Bronchial epithelial cell (primary cell): ENCODE results near the gene SLFN12L. TPM values are rescaled to one million over a fixed set of nuclear protein-coding genes. Genes with fewer than 3 reads are reported as not detected.

Experiments used
- DNase-seq: peaks from one replicate; pipeline ENCODE4 v3.0.0-alpha.2; 2010; ENCODE audit warnings: low read depth
- FAIRE-seq: peaks from 2 replicates; lab custom pipeline; 2011; peaks lifted over from hg19 to GRCh38; lab: Jason Lieb, UNC
- H3K27me3 ChIP-seq: 2 replicates; pipeline ENCODE4 v1.5.1; 2011; ENCODE audit warnings: low read length; ENCODE audit not compliant: control insufficient read depth, insufficient read depth
- H3K36me3 ChIP-seq: 2 replicates; pipeline ENCODE4 v1.5.1; 2011; ENCODE audit warnings: low read length; ENCODE audit not compliant: control insufficient read depth, insufficient read depth
- H3K4me3 ChIP-seq: 2 replicates; pipeline ENCODE4 v1.5.1; 2011; ENCODE audit warnings: mild to moderate bottlenecking, low read depth, low read length, control low read depth
- total RNA-seq: library from RNA; depleted of rRNA; stranded (reverse); fragments of >200 nt; gene quantifications from 2 replicates; pipeline ENCODE4 v1.2.1, GENCODE V29; 2014
- TF ChIP-seq, protein P1 (sequence below): IDR thresholded peaks from 2 replicates; pipeline ENCODE4 v1.5.1; 2011; ENCODE audit warnings: mild to moderate bottlenecking, moderate library complexity, low read length, control low read depth, inconsistent platforms; ENCODE audit not compliant: insufficient read depth, severe bottlenecking

SLFN12L gene
- total RNA-seq, 1 donor from 2014 or later: under 0.01 TPM

DNA sequence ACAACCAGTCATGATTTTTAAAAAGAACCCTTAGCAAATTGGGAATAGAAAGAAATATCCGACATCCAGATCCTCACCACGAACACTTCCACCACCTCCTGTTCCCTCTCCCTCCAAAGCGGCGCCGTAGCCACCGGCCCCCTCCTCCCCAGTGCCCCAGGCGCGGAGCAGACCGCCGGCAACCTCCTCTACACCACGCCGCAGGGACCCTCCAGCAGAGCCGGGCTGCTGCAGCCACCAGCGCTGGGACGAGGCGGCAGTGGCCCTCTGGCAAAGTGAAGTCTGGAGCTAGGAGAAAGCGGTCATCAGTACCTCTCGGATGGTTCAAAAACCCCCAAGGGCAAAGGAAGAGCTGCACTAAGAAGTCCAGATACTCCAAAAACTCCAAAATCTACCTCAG is 47.5 kb downstream of the SLFN12L start:
- FAIRE-seq (no peak), DNase-seq (no peak)
- TF ChIP-seq, protein P1, sequence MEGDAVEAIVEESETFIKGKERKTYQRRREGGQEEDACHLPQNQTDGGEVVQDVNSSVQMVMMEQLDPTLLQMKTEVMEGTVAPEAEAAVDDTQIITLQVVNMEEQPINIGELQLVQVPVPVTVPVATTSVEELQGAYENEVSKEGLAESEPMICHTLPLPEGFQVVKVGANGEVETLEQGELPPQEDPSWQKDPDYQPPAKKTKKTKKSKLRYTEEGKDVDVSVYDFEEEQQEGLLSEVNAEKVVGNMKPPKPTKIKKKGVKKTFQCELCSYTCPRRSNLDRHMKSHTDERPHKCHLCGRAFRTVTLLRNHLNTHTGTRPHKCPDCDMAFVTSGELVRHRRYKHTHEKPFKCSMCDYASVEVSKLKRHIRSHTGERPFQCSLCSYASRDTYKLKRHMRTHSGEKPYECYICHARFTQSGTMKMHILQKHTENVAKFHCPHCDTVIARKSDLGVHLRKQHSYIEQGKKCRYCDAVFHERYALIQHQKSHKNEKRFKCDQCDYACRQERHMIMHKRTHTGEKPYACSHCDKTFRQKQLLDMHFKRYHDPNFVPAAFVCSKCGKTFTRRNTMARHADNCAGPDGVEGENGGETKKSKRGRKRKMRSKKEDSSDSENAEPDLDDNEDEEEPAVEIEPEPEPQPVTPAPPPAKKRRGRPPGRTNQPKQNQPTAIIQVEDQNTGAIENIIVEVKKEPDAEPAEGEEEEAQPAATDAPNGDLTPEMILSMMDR: no peak
- H3K27me3 ChIP-seq: peaks cover 56% of the 10 kb centered on the region
- H3K36me3 ChIP-seq: no peaks in the 10 kb centered on the region
- no peak overlapping the region for H3K4me3 ChIP-seq

DNA sequence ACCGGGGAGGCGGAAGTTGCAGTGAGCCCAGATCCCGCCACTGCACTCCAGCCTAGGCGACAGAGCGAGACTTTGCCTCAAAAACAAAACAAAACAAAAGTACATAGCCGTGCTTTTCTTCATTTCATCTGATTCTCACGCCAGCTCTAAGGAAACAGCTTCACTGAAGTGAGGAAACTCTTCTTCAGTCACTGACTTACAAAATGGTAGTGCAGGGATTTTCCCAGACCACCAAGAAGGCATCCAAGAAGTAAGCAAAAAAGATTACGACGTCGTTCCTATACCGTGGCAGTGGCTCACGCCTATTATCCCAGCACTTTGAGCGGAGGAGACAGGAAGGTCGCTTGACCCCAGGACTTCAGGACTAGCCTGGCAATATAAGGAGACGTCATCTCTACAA is 48.5 kb downstream of the SLFN12L start:
- no peak overlapping the region for H3K4me3 ChIP-seq
- no peaks in the 10 kb centered on the region for H3K36me3 ChIP-seq
- TF ChIP-seq, protein P1: no peak
- no peak for DNase-seq
- H3K27me3 ChIP-seq: peaks cover 50% of the 10 kb centered on the region
- no peak for FAIRE-seq

DNA sequence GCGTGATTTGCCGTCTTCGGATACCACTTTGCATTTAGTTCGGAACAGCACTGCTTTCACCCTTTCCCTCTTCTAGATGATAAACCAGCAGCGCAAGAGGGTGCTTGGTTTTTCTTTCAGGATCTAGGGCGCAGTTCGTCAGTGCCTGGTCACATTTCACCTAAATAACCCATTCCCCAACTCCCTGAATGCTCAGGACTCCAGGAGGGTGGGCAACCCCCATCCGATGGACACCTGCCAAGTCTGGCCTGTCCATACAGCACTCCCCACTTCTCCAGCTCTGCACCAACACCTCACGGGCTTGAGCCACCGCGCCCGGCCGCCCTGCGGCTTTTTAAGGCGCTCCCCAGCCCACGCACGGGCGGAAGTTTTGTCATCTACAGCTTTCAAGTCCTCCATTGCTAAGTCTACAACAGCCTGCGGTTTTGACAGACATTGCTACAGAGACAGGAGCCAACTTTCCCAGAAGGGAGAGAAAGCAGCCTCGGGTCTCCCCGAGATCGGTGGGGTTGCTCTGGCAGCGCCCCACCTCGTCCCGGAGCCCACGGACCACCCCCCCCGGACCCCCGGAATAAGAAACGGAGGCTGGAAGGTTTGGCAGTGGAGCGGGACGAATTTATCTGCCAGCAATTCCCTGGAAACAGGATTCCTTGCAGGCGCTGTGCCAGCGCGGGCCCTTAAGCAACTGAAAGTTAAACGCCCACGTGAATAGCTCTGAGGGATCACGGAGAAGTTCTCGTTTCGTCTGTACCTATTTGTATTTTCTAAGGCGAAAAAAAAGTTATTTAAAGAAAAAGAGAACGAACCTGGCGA is 50.4 kb downstream of the SLFN12L start:
- FAIRE-seq (no peak), DNase-seq (peak; percentile 79)
- H3K36me3 ChIP-seq: no peaks in the 10 kb centered on the region
- peaks cover 43% of the 10 kb centered on the region for H3K27me3 ChIP-seq
- peak overlapping the region; percentile 27 for H3K4me3 ChIP-seq
- TF ChIP-seq, protein P1: no peak

DNA sequence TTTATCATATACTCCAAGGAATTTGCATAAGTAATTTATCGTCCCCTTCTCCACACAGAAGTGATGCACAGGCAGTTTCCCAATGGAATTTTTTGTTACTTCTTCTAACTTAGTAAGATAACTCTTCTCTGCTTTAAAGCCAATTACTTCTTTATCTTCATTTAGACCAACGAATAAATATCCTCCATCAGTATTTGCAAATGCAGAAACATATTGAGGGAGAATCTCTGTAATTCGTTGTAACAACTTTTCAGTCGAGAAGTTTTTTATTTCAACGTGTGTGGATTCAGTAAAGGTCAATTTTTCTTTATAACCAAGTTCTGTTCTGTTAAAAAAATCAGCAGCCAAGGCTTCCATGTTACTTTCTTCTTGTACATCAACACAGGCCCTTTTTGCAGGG is 58.2 kb downstream of the SLFN12L start:
- FAIRE-seq: no peak

DNA sequence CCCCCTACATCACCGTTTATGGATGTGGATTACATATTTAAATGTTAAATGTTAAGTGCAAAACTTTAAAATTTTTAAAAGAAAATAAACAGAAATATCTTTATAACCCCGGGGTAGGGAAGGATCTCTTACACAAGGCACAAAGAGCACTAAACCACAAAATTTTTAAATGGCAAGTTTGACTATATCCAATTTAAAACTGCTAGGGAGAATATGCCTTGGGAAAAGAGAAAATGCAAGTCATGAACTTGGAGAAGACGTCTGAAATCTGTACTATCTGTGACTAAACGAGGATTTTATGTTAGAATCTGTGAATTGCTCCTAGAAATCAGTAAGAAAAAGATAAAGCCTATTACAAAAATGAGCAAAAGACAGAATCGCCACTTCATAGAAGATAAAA is 60.2 kb downstream of the SLFN12L start:
- Histone ChIP-seq H3K4me3 (no peak overlapping the region), H3K36me3 (no peaks in the 10 kb centered on the region), H3K27me3 (peaks cover 4% of the 10 kb centered on the region)
- no peak for DNase-seq
- TF ChIP-seq, protein P1: no peak
- no peak for FAIRE-seq

More for the DNA sequence above, 58.2 kb downstream of the SLFN12L start:
- Histone ChIP-seq H3K27me3 (peaks cover 7% of the 10 kb centered on the region), H3K4me3 (no peak overlapping the region), H3K36me3 (no peaks in the 10 kb centered on the region)
- no peak for DNase-seq
- TF ChIP-seq, protein P1: no peak

DNA sequence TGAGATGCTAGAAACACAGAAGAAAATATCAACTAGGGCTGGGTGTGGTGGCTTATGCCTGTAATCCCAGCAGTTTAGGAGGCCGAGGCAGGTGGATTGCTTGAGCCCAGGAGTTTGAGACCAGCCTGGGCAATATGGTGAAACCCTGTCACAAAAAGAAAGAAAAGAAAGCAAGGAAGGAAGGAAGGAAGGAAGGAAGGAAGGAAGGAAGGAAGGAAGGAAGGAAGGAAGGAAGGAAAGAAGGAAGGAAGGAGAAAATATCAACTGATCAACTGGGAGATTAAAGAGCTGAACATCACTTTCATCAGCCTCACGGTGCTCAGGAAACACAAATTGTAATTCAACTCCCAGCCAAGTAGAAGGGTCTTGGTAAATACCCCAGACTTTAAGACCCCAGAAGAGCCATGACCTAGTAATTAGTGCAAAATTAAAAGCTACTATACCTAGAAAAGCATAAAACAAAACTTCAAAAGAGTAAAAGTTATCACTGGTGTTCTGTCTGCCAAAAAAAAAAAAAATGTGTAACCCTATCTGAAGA is 61.1 kb downstream of the SLFN12L start:
- DNase-seq (no peak), FAIRE-seq (no peak)
- Histone ChIP-seq H3K36me3 (no peaks in the 10 kb centered on the region), H3K27me3 (peaks cover 4% of the 10 kb centered on the region), H3K4me3 (no peak overlapping the region)
- TF ChIP-seq, protein P1: no peak
